Right renal cortex interstitium (tissue), 3 donors: ENCODE results near the gene SIGLEC14. TPM values are rescaled to one million over a fixed set of nuclear protein-coding genes. Genes with fewer than 3 reads are reported as not detected.
A peak's percentile ranks its signal among the peaks of the same experiment; 100 is the strongest.
"Not testable (repeated sequence)": the region's sequence is repeated elsewhere in the genome, so short reads cannot be mapped to it uniquely, and the experiment has no call there.

Source experiments
- DNase-seq, 3 donors: peaks; one replicate each; pipeline ENCODE4 v3.0.0-alpha.2; 2013; ENCODE audit warnings: low read depth in 3 of 3, low spot score in 2 of 3
- polyA plus RNA-seq, 3 donors: library from polyadenylated mRNA; unstranded; fragments of 120-200 nt; gene quantifications; one replicate each; pipeline ENCODE4 v1.2.1, GENCODE V29; 2013; ENCODE audit not compliant: insufficient read length in 3 of 3

SIGLEC14 gene
- polyA plus RNA-seq, 3 donors = 0.79 to 1.1 TPM; not detected in 1

DNA sequence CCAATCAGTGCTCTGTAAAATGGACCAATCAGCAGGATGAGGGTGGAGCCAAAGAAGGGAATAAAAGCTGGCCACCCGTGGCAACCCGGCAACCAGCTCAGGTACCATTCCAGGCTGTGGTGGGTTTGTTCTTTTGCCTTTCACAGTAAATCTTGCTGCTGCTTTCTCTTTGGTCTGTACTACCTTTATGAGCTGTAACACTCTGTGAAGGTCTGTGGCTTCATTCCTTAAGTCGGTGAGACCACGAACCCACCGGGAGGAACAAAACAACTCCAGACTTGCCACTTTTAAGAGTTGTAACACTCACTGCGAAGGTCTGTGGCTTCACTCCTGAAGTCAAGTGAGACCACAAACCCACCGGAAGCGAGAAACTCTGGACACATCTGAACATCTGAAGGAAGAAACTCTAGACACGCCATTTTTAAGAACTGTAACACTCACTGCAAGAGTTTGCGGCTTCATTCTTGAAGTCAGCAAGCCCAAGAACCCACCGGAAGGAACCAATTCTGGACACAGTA is 30.0 kb upstream of the SIGLEC14 start:
- no peak for DNase-seq

DNA sequence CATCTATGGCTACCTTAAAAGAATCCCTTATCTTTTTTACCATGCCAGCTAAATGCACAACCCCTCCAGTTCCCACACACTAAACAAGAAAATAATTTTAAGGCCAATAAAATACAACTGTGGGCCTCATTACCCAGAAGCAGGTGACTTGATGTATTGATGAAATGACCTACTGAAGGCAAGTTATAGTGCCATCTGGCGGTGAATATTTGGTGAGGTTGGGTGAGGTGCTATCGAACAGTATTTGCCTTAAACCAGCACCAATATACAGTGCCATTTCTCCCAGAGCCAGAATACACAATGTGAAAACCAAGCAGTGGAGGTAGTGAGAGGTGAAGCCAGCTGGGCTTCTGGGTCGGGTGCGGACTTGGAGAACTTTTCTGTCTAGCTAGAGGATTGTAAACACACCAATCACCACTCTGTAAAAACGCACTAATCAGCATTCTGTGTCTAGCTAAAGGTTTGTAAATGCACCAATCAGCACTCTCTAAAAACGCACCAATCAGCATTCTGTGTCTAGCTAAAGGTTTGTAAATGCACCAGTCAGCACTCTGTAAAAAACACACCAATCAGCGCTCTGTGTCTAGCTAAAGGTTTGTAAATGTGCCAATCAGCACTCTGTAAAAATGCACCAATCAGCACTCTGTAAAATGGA is 29.4 kb upstream of the SIGLEC14 start:
- not testable (repeated sequence) for DNase-seq

DNA sequence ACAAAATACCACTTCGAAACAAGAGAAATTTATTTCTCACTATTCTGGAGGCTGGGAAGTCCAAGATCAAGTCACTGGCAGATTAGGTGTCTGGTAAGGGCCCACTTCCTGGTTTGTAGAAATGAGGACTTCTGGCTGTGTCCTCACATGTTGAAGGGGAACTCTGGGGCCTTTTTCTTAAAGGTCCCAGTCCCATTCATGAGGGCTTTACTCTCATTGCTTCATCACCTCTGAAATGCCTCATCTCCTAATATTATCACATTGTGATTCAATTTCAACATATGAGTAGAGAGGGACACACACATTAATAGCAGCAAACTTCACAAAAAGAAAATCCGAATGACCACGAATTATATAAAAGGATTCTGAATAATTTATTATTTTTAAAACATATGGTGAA is 21.6 kb upstream of the SIGLEC14 start:
- DNase-seq = no peak

DNA sequence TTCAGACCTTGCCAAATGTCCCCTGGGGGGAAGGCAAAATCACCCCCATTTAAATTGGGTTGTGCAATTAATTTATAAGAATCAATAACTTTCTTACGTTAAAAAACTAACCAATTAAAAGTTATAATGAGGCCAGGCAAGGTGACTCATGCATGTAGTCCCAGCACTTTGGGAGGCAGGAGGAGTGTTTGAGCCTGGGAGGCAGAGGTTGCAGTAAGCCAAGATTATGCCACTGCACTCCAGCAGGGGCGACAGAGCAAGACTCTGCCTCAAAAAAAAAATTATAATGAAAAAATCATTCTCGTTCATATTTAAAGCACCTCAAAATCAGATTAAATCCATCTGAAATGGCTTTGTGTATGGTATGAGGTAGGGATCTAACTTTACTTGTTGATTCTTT is 18.4 kb upstream of the SIGLEC14 start:
- DNase-seq = no peak

DNA sequence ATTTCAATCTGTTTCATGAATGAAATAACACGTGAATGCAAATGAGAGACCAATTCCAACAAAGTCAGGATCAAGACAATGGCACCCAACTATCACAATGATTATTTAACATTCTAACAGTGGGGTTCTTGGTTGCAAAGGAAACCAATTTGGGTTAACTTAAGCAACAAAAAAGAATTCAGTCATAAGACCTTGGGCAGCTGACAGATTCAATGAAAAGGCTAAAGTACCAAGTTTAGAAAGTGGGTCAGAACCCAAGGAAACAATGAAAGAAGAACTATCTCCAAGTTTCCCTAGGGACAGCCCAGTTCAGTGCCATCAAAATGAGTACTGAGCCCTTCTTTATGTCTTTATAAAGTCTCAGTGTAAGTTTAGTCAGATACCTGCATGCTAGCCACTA is 17.5 kb upstream of the SIGLEC14 start:
- no peak for DNase-seq

DNA sequence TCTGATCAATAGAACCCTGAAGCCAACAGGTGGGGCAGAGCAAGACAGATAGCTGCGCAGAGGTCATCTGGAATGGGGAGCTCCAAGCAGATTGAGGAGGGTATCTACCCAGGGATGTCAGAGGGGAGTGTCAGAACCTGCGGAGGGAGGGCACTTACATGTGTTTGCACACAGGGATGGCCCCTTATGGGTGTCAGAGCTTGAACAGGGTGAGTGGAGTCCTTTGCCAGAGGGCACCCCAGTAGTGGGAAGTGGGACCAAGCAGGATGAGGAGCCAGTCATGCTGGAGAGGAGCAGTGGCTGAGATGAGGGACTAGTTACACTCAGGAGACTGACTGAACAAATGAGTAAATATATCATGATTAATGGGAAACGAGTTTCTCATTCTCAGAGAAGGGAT is 17.0 kb upstream of the SIGLEC14 start:
- DNase-seq = no peak

DNA sequence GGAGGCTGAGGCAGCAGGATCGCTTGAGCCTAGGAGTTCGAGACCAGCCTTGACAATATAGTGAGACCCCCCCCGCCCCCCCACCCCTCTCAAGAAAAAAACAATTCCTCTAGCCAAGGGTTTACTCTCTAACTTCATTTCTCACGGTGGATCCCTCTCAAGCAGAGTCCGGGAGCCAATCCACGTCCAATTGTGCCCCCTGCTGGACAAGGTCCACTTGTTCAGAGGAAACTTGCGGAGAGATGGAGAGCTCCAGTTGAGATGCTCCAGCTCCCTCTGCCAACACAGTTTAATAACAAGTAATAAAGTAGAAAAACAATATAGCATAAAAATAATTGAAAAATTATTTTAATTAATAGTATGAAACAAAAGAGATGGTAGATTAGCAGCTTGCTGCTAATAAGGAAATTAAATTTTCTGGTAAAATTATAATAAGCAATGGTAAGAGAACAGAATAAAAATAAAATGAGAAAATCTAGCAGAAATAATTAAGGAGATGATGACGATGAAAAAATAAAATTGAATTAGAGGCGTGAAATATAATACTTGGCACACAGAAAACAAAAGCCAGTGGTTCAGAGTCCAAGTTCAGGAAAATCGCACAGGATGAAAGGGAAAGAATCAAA is 14.5 kb upstream of the SIGLEC14 start:
- peak; percentile 56 to 67 (median 62) for DNase-seq

DNA sequence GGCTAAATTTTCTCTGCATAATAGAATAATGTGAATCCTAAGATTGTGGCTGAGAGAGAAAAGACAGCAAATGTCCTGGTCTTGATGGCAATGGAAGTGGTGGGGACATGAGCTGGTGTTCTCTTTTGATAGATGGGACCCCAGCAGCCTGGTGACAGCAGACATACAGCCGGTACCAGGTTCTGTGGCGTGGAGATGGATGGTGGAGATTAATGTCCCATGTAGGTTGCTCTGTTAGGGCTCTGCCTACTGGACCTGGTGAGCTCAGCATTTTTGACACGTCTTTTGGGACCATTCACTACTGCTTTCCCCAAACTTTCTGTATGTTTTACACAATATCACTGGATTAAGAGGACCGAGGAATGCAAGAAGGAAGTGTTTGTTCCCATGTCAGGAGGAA is 8.2 kb upstream of the SIGLEC14 start:
- no peak for DNase-seq

DNA sequence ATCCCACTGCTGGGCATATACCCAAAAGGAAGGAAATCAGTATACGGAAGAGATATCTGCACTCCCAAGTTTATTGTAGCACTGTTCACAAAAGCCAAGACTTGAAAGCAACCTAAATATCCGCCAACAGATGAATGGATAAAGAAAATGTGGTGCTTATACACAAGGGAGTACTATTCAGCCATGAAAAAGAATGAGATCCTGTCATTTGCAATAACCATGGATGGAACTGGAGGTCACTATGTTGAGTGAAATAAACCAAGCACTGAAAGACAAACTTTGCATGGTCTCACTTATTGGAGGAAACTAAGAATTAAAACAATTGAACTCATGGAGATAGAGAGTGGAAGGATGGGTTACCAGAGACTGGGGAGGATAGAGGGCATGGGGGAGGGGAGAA is 6.5 kb upstream of the SIGLEC14 start:
- no peak for DNase-seq

DNA sequence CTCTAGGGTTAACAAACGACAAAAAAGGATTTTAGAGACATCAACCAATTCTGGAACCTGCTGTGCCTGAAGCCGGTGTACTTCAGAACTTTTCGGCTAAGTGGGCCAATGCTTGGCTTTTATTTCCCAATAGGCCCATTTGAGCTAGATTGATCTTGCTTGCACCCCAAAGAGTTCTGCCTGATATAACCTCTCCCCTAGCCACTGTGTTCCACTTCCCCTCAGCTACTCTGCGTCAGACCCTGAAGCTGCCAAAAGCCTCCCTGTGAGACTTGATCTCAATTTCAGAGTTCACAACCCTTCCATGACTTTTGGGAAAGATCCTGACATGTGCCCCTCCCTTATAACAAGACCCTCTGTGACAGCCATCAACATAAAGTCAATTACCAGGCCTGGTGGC is 5.6 kb upstream of the SIGLEC14 start:
- no peak for DNase-seq

DNA sequence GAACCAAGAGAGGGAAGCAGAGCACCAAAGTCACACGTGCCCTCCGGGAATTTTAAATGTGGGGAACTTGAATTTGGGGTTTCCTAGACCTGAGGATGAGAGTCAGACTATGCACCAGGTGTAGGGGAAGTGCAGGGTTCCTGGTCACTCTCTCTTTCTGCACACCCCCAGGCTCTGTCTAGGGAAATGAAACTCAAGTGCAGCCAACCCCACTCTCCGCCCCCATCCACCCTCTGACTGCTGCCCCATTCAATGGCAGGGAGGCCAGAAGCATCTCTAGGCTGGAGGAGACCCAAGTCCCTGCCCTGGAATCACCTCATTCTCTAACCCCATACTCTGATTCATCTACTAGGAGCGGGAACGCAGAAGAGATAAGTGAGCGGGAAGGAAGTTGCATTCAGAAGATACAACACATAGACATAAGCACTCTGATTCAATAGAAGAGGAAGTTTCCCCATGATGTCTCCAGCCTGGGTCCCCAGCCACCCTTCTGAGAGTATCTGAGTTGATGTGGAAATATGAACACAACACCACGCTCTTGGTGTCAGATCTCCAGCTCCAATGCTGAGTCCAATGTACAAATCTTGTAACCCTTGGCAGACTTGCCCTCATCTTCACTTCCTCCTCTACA is 4.7 kb upstream of the SIGLEC14 start:
- no peak for DNase-seq

DNA sequence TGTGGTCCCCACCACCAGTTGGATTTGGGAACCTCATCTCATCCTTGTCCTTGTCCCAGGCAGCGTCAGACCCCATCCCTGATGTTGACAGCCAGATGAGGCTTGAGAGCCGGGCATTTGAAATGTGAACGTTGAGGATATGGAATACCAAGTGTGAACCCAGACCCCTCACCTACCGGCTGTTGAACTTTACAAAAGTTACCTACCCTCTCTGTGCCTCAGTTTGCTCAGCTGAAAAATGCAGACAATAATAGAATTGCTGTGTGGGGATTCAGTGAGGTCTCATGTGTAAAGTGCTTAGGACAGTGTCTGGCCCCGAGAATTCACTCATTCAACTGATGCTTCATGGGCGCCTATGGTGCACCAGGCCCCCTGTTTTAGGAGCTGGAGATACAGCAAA is 693 bp upstream of the SIGLEC14 start:
- DNase-seq = no peak

DNA sequence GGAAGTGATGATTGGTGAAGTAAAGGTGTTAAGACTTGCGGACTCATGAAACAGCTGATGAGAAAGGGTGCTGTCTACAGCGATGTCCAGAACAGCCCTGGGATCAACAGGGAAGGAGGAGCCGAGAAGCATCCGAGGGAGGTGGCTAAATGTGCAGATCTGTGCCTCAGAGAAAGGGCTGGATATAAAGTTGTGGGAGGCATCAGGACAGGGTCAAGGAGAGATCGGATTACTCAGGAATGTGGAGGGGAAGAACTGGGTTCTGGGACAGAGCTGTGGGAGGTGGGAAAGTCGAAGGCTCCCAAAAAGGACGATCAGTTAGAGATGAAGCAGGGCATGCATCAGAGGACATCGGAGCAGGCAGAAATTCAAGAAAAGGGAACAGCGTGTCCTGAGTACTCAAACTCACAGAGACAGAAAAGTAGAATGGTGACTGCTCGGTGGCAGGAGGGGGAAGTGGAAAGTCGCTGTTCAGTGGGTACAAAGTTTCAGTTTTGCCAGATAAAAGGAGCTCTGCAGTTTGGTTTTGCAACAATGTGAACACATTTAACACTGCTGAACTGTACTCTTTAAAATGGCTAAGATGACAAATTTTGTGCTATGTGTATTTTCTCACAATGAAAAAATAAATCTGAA is 1.9 kb downstream of the SIGLEC14 start:
- no peak for DNase-seq

DNA sequence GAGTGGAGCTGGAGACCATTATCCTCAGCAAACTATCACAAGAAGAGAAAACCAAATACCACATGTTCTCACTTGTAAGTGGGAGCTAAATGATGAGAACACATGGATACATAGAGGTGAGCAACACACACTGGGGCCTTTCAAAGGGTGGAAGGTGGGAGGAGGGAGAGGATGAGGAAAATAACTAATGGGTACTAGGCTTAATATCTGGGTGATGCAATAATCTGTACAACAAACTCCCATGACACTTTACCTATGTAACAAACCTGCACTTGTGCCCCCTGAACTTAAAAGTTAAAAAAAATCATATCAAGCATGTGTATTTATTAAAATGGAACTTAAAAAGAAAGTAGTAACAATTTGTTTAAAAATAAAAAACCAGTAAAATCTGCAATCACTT is 5.0 kb downstream of the SIGLEC14 start:
- no peak for DNase-seq

DNA sequence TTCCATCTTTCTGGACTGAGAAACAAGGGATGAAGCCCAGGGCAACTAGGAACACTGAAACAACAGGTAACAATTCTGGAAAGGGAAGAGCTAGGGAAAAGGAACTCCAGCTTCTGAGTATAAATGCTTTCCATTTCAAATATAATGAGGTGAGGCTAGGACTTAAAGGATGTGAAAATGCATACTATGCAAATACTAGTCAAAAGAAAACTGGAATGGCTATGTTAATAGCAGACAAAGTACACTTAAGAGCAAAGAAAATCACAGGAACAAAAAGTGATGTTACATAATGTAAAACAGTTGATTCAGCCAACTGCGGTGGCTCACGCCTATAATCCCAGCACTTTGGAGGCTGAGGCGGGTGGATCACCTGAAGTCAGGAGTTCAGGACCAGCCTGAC is 6.2 kb downstream of the SIGLEC14 start:
- no peak for DNase-seq

DNA sequence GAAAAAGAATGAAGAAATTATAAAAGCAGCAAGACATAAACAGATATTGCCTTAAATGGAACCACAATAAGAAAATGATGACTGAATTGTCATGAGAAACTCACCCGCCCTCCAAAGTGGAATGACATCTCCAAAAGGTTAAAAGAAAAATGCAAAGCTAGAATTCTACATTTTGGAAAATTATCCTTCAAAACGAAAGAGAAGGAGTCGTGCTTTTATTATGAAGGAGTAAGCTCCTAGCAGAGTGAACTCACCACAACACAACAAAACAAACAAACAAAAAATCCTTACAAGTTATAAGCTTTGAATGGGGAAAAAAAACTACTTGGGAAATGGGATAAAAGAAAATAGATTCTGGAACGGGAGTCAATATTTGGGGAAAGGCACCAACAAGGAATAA is 6.7 kb downstream of the SIGLEC14 start:
- no peak for DNase-seq

DNA sequence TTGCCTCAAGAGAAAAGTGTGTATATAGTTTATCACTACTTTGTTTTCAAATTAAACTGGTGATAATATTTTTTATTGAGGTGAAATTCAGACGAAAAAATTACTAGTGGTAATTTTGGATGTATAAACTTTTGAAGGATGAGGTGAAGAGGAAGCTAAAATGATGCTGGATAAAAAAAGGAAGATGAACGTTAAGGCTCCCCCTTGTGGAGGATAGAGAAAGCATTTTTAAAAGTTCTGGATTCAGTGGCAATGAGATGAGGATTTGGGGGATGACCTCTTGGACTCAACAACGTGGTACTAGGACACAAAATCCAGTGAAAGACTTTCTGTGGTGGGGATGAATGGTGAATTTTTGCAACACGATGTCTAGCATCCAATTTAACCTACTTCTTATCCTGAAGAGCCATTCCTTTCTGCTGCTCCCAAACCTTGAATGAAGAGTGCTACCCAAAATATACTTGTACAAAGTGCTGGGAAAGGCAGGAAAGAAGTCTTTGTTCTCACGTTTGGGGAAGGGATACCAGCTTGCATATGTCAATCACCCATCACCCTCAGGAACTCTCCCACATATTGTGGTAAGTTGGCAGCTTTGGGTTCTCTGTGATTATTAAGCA is 9.2 kb downstream of the SIGLEC14 start:
- no peak for DNase-seq

DNA sequence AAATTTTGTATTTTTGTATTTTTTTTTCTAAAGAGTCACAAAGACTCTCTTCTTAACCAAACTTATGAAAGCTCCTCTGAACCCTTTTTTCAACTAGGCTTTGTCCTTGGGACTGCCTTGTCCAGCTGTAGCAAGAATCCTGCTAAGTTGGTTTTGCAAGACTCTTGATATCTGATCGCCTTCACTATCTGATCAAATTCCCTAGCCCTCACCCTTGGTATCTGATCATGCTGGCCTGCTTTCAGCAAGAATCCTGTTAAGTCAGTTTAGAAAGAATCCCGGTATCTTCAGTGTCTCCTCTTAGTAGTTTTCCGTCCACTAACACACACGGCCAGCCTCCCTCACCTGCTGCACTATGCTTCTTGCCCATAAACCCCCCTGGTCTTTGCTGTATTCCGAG is 14.5 kb downstream of the SIGLEC14 start:
- DNase-seq = no peak

DNA sequence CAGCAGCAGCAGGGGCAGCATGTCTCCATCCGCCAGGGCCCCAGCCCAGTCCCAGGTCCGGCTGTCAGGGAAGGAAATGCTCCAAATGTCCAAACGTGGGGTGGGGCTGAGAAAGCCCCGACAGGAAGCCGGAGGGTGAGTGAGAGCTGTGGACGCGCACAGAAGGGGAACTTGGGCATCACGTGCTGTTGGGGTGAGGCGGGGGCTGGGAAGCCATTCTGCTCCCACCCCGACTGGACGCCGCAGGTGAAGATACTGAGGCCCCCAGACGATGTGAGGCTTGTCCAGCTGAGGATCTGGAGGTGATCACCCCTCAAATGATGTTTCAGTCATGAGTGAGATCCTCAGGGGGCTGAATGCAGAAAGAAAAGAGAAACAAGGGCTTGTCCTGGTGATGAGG is 16.3 kb downstream of the SIGLEC14 start, which contains the start of gene SIGLEC5:
TSS of gene SIGLEC5 (minus strand) at position 87 of the 400 bp plus-strand sequence. CDS start at position 21, 66 bp downstream.
- DNase-seq = not testable (repeated sequence)

DNA sequence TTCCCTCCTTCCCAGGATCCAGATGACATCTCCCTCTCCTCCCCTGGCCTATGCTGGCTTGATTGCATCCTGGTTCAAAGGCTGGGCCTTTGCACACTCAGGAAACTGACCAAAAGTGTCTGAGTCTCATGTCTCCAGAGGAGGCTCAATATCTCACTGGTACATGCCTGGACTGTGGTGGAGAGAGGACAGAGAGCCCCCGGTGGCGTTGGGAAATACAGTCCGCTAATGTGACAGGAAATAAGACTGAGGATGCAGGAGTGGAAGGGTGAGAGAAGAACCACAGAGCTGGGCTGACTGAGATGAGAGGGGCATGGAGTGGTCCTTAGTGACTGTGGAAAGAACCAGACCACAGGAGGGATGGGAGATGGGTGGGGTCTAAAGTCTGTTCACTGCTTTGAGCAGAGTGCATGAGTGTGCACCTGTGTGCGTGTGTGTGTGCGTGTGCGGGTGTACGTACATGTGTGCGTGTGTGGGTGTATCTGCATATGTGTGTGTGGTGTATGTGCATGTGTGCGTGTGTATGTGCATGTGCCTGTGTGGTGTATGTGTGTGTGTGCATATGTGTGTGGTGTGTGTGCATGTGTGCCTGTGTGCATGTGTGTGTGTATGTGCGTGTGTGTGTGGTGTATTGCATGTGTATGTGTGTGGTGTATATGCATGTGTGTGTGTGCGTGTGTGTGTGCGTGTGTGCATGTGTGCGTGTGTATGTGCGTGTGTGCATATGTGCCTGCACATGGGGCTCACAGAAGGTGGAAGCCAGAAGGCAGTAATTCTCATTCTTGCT is 18.3 kb downstream of the SIGLEC14 start:
- DNase-seq = no peak
